ENCODE results near the gene GUCY1B1. TPM values are rescaled to one million over a fixed set of nuclear protein-coding genes. Genes with fewer than 3 reads are reported as not detected.

GUCY1B1 gene
- total and polyA plus RNA-seq, 9 of the 15 experiments (the other 6 are each of a cell fraction or from before 2014, with no cell fraction given), result not detected

DNA sequence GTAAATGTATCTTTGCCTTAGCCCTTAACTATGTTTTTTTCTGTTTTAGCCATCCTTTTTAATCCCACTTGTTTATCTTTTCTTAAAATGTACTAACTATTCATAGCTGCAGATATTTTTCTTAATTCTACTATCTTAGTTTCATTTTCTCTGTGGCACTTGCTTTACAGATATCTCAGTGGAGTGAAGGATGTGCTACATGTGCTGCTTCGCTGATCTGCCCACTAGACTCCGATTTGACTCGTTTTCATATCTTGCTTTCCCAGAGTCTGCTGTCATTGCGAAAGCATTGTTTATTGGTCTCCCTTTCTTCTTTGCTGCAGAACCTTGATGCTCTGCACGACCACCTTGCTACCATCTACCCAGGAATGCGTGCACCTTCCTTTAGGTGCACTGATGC, 30.6 kb downstream of the GUCY1B1 start:
- Histone ChIP-seq H3K4me2 (ENCODE audit: insufficient read depth, low read length) (no peak overlapping the region), H4K20me1 (replicated peaks; ENCODE audit: control insufficient read depth, insufficient read depth, low read length) (no peaks in the 10 kb centered on the region), H3K36me3 (ENCODE audit: control insufficient read depth, insufficient read depth, low read length) (no peaks in the 10 kb centered on the region), H3K9ac (ENCODE audit: insufficient read depth in 1 of 2, low read depth in 2 of 2, low read length in 2 of 2) (no peak overlapping the region), H3K27ac (ENCODE audit: extremely low read depth, low read depth, low read length) (no peak overlapping the region), H3K4me3 (no peak overlapping the region), H3K4me1 (replicated peaks in 1 of 2; ENCODE audit: control insufficient read depth in 2 of 2, insufficient read depth in 2 of 2, low read length in 2 of 2) (no peaks in the 10 kb centered on the region), H3K9me3 (replicated peaks; ENCODE audit: control insufficient read depth, insufficient read depth, low read depth, low read length) (no peaks in the 10 kb centered on the region), H2AFZ (ENCODE audit: low read depth, low read length) (no peak overlapping the region), H3K9me1 (ENCODE audit: control insufficient read depth, insufficient read depth, low read length) (no peaks in the 10 kb centered on the region), H3K27me3 (ENCODE audit: control insufficient read depth in 2 of 2, insufficient read depth in 2 of 2, low read length in 2 of 2) (no peaks in the 10 kb centered on the region), H3K79me2 (ENCODE audit: control insufficient read depth, insufficient read depth, low read length) (no peaks in the 10 kb centered on the region)
- POLR2A ChIA-PET, result no interaction called here
- FAIRE-seq, result no peak
- 4% methylated on average over 5 of the region's 6 CpGs for WGBS (ENCODE audit: insufficient coverage, low coverage, missing lambda C conversion rate)
- in situ Hi-C loops (cut with MboI) (no loop called here), intact Hi-C loops (cut with micrococcal nuclease) (loop anchor here (5.0 kb wide), 1 partner anchor 982 kb away; no protein-coding TSS in a partner anchor)
- no peak for TF ChIP-seq NRF1 (conservative IDR thresholded peaks at IDR 0.05 in 1 of 2, IDR thresholded peaks at IDR 0.05 in 1 of 2)
- TF ChIP-seq ZNF668 (CRISPR knock-in tag; IDR thresholded peaks at IDR 0.05), result no peak
- TF ChIP-seq ARNT (IDR thresholded peaks at IDR 0.05), result no peak
- TF ChIP-seq HOXB6 (CRISPR knock-in tag; IDR thresholded peaks at IDR 0.05; ENCODE audit: borderline replicate concordance), result no peak
- TF ChIP-seq DMBX1 (CRISPR knock-in tag; IDR thresholded peaks at IDR 0.05; ENCODE audit: borderline replicate concordance), result no peak
- no peak for TF ChIP-seq KLF16 (IDR thresholded peaks at IDR 0.05)
- TF ChIP-seq ZNF12 (CRISPR knock-in tag; IDR thresholded peaks at IDR 0.05), result no peak
- TF ChIP-seq EWSR1 (IDR thresholded peaks at IDR 0.05; ENCODE audit: borderline replicate concordance, low read depth, partially characterized antibody), result no peak
- TF ChIP-seq, protein P1, sequence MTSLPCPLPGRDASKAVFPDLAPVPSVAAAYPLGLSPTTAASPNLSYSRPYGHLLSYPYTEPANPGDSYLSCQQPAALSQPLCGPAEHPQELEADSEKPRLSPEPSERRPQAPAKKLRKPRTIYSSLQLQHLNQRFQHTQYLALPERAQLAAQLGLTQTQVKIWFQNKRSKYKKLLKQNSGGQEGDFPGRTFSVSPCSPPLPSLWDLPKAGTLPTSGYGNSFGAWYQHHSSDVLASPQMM (CRISPR knock-in tag; IDR thresholded peaks at IDR 0.05), result no peak
- TF ChIP-seq, protein P2, sequence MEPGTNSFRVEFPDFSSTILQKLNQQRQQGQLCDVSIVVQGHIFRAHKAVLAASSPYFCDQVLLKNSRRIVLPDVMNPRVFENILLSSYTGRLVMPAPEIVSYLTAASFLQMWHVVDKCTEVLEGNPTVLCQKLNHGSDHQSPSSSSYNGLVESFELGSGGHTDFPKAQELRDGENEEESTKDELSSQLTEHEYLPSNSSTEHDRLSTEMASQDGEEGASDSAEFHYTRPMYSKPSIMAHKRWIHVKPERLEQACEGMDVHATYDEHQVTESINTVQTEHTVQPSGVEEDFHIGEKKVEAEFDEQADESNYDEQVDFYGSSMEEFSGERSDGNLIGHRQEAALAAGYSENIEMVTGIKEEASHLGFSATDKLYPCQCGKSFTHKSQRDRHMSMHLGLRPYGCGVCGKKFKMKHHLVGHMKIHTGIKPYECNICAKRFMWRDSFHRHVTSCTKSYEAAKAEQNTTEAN (CRISPR knock-in tag; IDR thresholded peaks at IDR 0.05), result no peak
- TF ChIP-seq ZNF197 (CRISPR knock-in tag; IDR thresholded peaks at IDR 0.05; ENCODE audit: low read depth), result no peak
- TF ChIP-seq, protein P3, sequence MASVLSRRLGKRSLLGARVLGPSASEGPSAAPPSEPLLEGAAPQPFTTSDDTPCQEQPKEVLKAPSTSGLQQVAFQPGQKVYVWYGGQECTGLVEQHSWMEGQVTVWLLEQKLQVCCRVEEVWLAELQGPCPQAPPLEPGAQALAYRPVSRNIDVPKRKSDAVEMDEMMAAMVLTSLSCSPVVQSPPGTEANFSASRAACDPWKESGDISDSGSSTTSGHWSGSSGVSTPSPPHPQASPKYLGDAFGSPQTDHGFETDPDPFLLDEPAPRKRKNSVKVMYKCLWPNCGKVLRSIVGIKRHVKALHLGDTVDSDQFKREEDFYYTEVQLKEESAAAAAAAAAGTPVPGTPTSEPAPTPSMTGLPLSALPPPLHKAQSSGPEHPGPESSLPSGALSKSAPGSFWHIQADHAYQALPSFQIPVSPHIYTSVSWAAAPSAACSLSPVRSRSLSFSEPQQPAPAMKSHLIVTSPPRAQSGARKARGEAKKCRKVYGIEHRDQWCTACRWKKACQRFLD (CRISPR knock-in tag; IDR thresholded peaks at IDR 0.05), result no peak
- no peak for TF ChIP-seq SNIP1 (IDR thresholded peaks at IDR 0.05; ENCODE audit: low read depth)
- TF ChIP-seq, protein P4, sequence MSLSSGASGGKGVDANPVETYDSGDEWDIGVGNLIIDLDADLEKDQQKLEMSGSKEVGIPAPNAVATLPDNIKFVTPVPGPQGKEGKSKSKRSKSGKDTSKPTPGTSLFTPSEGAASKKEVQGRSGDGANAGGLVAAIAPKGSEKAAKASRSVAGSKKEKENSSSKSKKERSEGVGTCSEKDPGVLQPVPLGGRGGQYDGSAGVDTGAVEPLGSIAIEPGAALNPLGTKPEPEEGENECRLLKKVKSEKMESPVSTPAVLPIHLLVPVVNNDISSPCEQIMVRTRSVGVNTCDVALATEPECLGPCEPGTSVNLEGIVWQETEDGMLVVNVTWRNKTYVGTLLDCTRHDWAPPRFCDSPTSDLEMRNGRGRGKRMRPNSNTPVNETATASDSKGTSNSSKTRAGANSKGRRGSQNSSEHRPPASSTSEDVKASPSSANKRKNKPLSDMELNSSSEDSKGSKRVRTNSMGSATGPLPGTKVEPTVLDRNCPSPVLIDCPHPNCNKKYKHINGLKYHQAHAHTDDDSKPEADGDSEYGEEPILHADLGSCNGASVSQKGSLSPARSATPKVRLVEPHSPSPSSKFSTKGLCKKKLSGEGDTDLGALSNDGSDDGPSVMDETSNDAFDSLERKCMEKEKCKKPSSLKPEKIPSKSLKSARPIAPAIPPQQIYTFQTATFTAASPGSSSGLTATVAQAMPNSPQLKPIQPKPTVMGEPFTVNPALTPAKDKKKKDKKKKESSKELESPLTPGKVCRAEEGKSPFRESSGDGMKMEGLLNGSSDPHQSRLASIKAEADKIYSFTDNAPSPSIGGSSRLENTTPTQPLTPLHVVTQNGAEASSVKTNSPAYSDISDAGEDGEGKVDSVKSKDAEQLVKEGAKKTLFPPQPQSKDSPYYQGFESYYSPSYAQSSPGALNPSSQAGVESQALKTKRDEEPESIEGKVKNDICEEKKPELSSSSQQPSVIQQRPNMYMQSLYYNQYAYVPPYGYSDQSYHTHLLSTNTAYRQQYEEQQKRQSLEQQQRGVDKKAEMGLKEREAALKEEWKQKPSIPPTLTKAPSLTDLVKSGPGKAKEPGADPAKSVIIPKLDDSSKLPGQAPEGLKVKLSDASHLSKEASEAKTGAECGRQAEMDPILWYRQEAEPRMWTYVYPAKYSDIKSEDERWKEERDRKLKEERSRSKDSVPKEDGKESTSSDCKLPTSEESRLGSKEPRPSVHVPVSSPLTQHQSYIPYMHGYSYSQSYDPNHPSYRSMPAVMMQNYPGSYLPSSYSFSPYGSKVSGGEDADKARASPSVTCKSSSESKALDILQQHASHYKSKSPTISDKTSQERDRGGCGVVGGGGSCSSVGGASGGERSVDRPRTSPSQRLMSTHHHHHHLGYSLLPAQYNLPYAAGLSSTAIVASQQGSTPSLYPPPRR (CRISPR knock-in tag; IDR thresholded peaks at IDR 0.05; ENCODE audit: borderline replicate concordance), result no peak
- BruUV-seq (replicated peaks), result no TSS peak
- DNase-seq (ENCODE audit: extremely low read depth in 1 of 4, low spot score in 3 of 4), result no peak
- CTCF ChIA-PET (ENCODE audit: low intra/inter-chr PET ratio), result no interaction called here
- no peak for ATAC-seq
